ENCODE data around the gene FAR2.
"Not testable (repeated sequence)": the region's sequence is repeated elsewhere in the genome, so short reads cannot be mapped to it uniquely, and the experiment has no call there.

The FAR2 gene

DNA sequence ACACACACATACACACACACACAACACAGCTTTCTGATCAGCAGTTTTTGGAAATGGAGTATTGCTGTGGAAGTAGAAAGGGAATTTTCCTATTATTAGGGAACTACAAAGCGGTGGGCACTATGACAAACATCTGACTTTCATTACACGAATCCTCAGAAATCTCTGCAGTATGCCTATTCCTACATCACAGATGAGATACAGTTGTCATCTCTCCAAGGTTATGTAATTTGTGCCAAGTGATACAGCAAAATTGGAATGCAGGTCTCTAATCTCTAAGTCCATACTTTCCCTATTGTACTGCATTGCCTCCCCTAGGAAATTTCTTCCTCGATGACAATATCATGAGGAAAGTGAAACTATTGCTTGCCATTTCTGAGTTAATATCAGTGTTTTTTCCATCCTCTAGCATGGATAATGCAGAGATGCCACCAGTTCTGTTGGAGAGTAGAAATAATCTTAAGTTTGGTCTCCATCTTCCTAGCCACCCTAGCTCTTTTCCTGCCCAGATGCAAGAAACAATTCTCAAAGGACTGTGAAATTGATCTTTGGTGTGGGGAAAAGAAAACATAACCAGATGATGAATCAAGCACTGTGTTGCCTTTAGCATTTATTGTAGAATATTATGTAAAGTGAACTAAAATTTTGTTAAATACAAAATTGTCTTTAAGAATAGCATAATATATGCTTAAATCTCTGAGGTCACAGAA, 137.2 kb downstream of the FAR2 start:
- no peak for DNase-seq

DNA sequence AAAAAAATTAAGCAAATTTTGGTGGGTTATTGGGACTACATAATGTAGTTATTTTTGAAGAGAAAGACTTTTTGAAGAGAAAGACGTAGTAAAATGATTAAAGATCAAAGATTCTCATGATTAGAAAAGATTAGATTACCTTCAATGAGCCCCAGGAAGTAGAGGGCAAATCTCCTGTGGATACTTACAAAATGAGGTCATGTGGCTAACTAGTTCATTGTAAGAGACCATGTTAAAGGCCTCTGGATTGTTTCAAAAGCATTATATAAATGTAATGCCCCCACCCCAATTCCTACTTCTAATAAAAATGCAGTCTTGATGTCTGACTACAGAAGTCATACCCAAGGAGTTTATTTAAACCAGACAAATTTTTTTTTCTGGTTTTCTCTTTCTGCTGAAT, 138.5 kb downstream of the FAR2 start:
- no peak for DNase-seq

DNA sequence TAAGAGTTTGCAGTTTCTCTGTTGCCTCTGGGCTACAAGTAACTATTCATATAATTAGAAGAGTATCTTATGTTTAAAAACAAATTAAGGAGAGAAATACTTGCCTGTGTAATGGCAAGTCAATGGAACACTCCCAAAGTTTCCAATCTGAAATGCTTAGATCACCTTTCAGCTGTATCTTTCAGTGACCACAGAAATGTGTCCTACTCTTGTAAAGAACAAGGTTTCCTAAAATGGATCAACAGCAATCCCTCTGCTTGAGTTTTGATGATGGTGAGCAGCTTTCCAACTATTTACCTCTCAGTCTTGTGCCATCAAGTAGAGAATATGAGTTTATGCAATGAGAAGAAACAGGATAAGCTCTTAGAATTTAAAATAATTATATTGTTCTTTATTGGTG, 139.0 kb downstream of the FAR2 start:
- DNase-seq, result no peak

DNA sequence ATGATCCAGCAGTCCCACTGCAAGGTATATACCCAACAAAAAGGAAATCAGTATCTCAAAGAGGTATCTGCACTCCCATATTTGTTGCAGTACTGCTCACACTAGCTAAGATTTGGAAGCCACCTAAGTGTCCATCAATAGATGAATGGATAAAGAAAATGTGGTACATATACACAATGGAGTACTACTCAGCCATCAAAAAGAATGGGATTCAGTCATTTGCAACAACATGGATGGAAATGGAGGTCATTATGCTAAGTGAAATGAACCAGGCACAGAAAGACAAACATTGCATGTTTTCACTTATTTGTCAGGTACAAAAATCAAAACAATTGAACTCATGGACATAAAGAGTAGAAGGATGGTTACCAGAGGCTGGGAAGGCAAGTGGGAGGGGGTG, 141.4 kb downstream of the FAR2 start:
- DNase-seq, result not testable (repeated sequence)

DNA sequence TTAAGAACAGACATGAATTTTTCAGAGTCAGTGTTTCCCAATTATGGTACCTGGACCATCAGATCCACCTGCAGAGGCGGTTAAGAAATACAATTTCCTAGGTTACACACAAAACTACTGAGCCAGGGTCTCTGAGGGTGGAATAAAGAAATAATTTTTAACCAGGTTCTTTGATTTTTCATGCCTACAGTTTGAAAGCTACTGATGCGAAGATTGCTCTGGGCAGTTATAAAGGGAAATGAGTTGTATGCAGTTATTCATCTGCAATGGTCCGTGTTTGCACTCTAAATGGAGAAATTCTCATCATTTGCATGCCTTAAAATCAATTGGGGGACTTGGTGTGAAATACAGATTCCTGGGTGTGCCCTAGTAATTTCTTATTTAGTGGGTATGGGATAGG, 142.1 kb downstream of the FAR2 start:
- no peak for DNase-seq

DNA sequence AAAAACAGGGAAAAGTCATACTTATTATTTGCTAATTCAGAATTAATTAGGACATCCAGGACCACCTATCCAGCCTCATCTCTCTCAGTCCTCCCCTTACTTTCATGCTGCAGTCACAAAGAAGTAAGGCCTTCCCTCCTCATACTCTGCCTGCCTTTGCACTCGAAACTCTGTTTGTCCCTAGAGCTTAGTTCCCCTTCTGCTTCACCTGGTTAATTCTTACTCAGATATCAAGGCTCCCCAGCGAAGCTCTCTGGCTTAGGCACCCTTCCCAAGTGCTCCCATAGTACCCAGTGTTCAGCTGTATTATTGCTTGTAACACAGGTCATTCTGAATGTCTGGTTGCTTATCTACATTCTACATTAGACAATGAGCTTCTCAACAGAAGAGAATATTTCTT, 150.6 kb downstream of the FAR2 start:
- DNase-seq, result no peak

DNA sequence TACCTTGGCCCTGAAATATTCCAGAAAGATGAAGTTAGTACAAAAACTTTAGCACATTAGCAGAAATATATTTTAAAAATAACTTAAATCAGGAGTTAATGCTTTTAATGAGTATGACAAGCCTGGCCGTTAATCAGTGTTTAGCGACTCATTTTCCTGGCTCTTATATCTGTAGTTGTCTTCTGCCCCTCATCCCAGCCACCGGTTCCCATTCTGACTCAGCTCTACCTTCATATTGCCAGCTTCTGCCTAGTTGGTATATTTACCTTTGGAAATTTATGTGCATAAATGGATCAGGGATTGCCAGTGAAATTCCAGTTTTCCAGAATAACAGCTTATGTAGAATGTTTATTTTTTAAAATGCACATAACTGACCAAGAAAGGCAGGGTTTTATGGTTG, 152.0 kb downstream of the FAR2 start:
- no peak for DNase-seq

DNA sequence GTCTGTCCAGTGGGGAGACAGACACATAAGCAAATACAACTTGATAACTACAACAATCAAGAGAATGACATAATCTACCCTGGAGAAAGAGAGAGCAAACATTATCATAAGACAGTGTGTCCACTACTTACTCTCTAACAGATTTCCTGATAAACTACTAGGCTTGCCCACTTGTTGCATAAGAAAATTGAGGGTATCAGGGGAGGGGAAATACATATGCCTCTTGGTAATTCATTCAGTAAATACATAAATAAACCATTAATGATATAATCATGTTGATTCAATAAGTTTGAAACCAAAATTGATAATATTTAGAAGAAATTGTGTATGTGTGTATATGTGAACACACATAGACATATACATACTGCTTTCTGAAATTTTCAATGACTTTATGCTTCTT, 155.3 kb downstream of the FAR2 start:
- no peak for DNase-seq

DNA sequence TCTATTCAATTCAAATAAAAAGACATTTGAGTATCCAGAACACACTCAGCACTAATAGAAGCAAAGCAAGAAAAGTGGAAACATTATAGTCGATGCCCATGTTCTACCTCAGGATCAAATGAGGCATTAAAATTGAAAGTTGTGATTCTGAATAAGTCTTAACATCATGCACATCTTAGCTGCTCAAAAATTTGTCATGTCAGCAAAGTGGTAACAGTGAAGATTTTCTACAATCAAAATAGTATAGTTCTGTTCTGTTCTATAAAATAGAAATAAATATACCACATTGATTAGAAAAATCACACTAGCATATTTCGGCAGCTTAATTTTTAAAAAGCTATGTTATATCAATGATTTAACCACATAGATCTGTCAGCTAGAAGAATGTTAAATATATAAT, 157.2 kb downstream of the FAR2 start:
- no peak for DNase-seq

DNA sequence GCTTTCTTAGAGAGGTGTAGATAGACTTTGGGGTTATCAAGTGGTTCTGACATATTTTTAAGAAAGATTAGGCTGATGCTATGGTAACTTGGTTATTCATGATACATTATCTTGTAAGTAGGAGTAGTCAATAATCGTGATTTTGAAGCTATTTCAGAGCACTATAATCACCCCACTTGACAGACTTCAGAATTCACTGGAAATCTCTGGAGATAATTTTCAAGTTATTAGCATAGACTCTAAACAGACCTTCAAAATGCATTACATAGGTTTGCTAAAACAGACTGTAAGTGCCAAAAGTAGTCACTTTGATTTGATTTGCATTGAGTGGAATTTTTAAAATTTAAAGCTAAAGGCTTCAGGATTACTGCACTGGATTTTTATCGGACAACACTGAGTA, 157.6 kb downstream of the FAR2 start:
- DNase-seq, result no peak

DNA sequence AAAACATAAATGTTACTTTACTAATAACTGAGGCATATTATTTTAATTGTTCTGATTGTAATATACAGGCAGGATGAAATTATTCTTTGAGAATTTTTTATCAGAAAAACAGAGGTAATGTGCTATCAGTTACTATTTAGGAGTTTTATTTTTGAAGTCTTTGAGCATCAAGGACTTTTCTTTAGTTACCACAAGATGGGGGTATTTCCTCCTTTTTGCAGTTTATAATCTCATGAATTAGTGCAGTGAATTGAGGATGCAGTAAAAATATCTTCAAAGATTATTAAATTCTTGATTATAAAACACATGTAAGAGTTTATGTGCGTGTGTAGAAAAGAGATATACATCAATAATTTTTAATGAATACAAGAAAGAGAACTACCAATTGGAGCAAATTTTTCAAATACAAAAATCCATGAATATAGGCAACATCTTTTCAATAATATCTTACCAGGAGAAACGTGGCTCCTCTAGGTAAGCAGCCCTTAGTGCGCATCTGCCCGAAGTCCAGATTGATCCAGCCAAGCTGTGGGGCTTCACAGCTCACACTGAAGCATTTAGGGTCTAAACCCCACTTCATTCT, 160.3 kb downstream of the FAR2 start:
- no peak for DNase-seq

DNA sequence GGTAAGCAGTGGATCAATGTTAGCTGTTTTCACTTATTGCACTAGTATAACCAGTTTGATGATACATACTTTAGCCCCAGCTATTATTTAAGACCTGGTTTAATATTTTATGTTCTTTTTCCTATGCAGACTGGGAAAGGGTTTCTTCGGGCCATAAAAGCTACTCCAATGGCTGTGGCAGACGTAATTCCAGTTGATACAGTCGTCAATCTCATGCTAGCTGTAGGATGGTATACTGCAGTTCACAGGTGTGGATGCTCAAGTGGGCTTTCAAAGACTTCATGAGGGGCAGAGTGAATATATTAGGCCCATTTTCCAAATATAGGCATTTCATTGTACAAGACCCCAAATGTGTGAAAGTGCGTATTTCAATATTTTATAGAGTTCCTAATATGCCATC, 161.8 kb downstream of the FAR2 start:
- DNase-seq, result no peak

DNA sequence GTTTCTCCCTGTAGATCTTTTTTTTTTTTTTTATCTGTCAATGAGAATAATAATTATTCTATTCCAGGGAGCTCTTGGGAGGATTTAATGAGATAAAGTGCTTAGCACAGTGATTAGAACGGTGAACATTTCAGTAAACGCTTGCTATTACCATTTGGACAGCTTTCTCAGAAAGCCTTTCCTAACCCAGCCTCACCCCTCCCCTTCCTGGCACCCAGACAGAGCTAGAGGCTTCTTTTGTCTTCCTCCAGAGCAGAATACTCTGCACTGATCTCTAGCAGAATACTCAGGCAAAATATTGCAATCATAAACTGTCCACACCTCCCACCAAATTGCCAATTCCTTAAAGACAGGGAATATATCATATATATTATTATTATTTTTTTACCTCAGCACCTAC, 165.3 kb downstream of the FAR2 start:
- DNase-seq, result no peak

DNA sequence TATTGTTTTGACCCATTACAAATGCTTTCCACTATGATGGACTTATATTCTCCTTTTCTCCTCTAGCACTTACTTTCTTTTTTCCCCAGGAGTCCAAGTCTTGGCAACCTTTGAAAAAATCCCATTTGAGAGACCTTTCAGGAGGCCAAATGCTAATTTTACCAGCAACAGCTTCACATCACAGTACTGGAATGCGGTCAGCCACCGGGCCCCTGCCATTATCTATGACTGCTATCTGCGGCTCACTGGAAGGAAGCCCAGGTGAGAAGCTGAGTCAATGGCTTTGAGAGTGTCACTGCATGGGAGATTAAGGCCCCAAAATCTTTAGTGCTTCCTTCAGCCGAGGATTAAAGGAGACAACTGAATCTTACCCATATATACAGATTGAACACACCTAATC, 167.7 kb downstream of the FAR2 start:
- no peak for DNase-seq

DNA sequence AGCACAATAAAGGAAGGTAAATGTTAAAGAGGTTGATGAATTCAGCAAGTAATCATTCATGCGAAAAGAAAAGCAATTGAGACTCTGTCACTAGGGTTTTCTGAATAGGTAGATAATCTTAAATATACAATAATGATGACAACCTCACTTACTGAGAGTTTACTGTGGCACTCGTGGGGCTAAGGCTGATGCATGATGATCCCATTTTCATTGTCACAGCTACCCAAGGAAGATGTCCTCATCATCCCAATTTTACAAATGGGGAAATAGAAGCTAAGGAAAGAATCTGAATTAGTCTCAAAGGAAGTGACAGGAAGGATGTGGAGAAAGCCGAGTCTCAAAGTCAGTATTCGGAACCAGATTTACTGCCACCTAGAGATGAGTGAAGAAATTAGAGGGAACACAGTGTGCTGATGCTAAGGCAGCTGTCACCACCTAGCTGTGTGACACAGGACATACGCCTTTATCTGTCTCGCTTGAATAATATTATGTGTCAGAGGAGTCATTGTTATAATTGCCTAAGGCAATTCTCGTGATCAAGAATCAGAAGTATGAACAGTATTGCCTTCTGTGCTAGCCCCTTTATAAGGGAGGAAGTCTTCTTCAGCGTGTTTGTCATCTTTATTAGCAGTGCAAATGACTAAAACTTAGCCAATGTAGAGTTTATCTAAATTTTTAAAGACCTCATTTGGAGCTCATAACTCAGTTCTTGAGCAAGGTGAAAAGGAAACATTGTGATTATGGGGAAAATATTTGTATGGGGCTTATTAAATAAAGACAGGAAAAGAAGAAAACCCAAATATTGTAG, 168.7 kb downstream of the FAR2 start:
- peak; percentile 35 for DNase-seq

DNA sequence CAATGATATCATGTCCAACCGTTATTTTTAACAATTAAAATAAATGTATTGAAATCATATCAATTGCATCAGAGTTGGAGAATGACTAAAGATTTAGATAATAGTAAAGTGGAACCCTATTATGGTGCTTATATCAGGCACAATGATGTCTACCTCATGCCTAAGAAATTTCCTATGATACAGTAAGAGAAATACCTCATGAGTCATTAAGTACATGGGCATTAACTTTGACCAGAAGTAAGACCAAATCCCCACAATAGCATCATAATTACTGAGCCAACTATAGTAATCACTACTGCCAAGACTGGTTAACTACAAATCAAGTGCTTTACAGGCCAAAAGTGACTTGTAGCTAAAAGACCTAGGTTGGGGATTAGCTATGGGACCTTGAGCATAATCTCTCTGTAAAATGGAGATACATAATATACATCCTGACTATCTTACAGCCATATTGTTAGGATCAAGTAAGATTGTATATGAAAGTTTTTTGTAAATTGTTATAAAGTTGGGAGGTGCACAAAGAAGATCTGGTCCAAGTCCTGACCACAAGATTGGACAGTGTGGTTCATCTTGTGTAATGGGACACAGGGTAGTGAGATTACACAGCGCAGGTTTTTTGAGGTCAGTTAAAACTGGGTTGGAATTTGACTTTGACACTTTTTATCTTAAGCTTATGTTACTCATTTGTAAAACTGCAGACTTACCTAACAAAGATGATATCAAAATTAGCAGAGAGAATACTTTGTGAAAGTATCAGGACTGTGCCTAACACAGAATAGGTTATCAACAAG, 171.4 kb downstream of the FAR2 start:
- no peak for DNase-seq

DNA sequence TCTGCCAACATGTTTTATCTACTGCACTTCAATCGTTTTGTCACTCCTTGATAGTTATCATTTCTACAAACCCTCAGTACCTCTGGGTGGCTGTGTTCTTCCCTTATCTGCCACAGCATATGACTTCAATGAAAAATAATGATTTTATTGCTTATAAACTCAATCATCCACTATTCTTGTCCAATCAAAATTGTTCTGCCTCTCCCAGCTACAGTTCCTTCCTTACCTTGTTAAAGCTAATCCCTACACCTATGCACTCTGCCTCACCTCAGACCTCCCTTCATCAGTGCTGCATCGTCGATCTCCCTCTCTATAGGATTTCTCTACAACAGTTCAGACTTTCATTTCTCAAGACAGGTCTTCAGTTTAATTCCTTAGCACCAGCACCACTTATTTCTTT, 173.1 kb downstream of the FAR2 start:
- no peak for DNase-seq

DNA sequence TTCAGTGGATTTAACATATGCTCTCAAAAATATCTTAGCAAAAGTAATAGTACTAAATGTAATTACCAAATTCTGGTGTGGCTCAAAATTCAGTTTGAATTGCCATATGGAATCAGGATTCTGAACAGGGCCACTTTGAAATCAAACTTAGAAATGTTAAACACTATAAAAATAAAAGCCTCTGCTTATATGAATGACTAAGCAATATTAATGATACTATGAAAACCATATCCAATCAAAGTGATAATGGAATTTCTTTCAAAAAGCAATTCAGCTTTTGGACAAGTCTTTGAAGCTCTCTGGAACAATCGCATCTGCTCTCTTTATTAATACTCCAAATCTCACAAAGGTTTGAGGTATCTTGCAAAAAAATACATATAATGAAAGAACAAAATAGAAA, 180.3 kb downstream of the FAR2 start:
- no peak for DNase-seq

DNA sequence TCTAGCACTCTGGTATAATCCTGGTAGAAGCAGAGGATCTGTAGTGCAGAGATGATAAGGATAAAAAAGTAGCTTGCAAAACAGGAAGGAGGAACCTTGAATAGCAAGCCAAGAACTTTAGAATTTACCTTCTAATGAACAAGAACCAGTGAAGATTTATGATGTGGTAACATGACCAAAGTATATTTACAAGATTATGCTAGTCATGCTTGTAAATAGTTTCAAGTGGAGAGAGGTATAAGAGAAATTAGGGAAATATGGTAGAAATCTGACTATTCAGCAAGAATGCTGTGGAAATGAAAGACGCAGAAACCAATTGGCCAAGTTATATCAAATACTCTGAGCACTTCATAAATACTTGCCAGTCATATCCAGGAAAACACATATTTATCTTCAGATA, 184.1 kb downstream of the FAR2 start:
- DNase-seq, result no peak

DNA sequence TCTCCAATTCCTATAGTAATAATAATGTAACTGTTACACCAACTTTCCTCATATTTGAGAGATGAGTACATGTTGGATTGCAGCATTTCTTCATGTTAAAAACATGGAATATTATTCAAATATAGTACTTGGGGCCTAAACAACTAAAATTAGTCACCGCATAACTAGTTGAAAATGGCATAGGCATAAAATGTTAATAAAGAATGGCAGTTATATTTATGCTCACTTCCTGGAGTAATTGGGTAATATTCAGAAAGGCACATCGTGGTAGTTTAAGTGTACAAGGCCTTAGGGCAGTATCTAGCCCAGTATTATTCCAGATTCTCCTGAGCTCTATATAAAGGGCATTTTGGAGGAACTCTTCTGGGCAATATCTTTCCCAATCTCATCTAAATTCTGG, 185.9 kb downstream of the FAR2 start:
- DNase-seq, result no peak

DNA sequence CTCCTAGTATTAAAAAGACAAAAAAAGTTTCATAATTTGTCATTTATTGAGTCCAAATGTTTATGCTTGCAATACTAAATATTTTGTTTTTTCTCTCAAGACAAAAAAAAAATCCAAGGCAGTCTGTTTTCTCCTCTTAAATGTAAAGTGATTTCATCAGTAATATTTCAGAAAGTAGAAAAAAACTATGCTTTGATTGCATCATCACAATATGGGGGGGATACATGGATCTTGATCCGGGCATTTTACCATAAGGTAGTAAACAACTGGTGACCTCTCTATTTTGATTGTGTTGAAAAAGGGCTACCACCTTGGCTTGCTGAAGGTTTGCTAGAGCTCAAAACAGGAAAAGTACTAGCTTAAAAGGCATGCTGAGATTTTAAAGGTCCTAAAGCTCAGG, 188.2 kb downstream of the FAR2 start:
- DNase-seq, result no peak

DNA sequence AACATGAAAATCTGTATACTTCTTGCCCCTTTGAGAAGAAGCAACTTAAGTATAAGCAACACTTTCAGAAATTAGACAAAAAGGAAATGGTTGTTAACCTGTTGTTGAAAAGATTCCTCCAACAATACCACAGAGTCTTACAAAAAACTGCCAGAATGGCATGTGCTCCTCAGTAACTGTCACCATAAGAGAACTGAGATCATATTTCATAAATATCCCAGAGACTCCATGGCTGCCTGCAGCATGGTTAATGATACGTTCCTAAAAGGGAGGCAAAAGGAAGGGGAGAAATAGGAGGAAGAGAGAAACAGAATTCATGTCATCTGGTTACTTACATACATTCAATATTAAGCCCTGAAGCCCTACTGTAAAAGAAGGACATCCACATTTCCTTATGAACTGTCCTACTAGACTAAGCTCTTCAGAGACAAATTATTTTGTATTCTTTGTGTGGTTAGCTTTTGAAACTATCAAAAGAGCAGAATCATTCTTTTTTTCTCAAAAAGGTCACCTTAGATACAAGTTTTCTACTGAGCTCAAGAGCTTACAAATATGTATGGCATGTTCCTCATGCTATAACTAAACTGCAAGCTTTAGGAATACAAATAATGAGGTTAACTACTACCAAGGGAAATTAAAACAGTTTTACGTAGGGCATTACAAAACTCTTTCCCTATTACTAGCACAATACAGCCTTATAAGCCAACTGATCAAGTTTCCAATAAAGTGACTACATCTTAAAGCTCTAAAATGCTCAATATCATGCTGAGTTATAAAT, 194.1 kb downstream of the FAR2 start:
- no peak for DNase-seq

All from left hindlimb (tissue), 1 donor.